Calu3 (cell line): ENCODE measurements around the gene CTNNBL1. TPM values are rescaled to one million over a fixed set of nuclear protein-coding genes. Genes with fewer than 3 reads are reported as not detected.
A peak's percentile ranks its signal among the peaks of the same experiment; 100 is the strongest.

ENCODE experiments used
- BruUV-seq: library from RNA; stranded (reverse); fragments of 400-500 nt; replicated peaks from 2 replicates; lab custom pipeline; 2021; lab: Mats Ljungman, UMichigan
- CTCF ChIA-PET: fragments of 300-600 bp; sonication (Branson Sonifier 250); formaldehyde crosslinking; loops from one replicate; lab custom pipeline; 2022; ENCODE audit warnings: antibody characterized with exemption; lab: Charles Lee
- DNase-seq: peaks from one replicate; pipeline ENCODE4 v3.0.0; 2022
- H3K27ac Mint-ChIP-seq: one replicate; pipeline ENCODE4 v1.8.0; 2022; ENCODE audit warnings: mixed read lengths; ENCODE audit not compliant: unreplicated experiment
- H3K27me3 Mint-ChIP-seq: one replicate; pipeline ENCODE4 v1.8.0; 2022; ENCODE audit warnings: mixed read lengths; ENCODE audit not compliant: unreplicated experiment
- H3K36me3 Mint-ChIP-seq: one replicate; pipeline ENCODE4 v1.8.0; 2022; ENCODE audit warnings: mild to moderate bottlenecking, moderate library complexity, mixed read lengths; ENCODE audit not compliant: insufficient read depth, unreplicated experiment
- H3K4me1 Mint-ChIP-seq: one replicate; pipeline ENCODE4 v1.8.0; 2022; ENCODE audit warnings: mild to moderate bottlenecking, low read depth, mixed read lengths; ENCODE audit not compliant: unreplicated experiment
- H3K4me3 Mint-ChIP-seq: one replicate; pipeline ENCODE4 v1.8.0; 2022; ENCODE audit warnings: mild to moderate bottlenecking, low read depth, moderate library complexity, mixed read lengths; ENCODE audit not compliant: unreplicated experiment
- H3K9me3 Mint-ChIP-seq: one replicate; pipeline ENCODE4 v1.8.0; 2022; ENCODE audit warnings: low read depth, mixed read lengths; ENCODE audit not compliant: unreplicated experiment
- CTCF ChIP-seq: fragments of 200-600 bp; IDR thresholded peaks from one replicate; pipeline ENCODE4 v1.8.0; 2022; ENCODE audit warnings: antibody characterized with exemption; ENCODE audit not compliant: unreplicated experiment
- intact Hi-C: fragments of 100-400 bp; cut with micrococcal nuclease; formaldehyde crosslinking; loops from one replicate; pipeline ENCODE4 v1.10.0; 2022; ENCODE audit not compliant: unreplicated experiment
- total RNA-seq: library from RNA; stranded (reverse); gene quantifications from 2 replicates; pipeline ENCODE4 v1.2.3, GENCODE V29; 2022

Gene CTNNBL1
- total RNA-seq, 1 experiment from 2014 or later, result 106 TPM

DNA sequence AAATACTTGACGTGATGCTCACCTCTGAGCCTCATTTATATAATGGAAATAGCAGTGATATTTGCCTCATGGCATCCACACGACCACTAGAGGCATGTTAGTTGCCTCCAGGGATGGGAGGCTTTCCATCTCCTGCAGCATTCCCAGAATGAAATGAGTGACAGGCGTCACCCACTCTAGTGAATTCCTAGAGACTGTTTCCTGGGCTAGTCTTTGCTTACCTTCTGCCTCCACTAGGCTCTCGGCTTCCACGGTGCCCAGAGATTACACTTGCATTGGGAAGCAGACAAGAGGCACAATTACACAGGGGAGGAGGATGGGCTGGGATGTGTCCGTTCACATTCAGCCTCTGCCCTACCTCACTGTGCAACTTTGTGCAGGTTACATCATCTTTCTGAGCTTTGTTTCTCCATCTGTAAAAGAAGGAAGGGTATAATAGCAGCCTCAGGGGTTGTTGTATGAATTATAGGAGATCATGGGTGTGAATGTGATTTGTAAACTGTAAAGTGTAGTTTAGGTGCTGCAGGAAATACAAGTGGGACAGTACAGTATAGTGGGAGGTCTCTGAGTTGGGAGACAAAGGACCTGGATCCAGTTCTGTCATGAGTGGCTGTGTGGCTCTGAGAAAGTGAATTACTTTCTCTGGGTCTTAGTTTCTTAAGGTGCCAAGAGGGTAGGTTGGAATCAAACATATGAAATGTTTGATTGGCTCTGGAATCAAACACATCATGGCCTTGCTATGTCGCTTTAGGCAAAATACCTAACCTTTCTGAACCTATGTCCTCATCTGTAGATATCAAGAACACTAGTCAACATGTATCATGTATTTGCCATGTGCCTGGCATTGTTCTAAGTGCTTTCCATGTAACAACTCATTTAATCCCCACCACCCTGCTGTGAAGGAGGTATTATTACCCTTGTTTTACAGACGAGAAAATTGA, 205.5 kb downstream of the CTNNBL1 start:
- BruUV-seq, result no TSS peak

GRCh38 chr20:37901240-37901639, 207.4 kb downstream of the CTNNBL1 start:
- Mint-ChIP-seq H3K27me3 (peaks cover 88% of the 10 kb centered on the region), H3K9me3 (no peaks in the 10 kb centered on the region), H3K4me1 (peaks cover 7% of the 10 kb centered on the region), H3K27ac (no peak overlapping the region), H3K4me3 (no peak overlapping the region), H3K36me3 (peaks cover 5% of the 10 kb centered on the region)
- no TSS peak for BruUV-seq
- no peak for DNase-seq
- CTCF ChIA-PET, result no interaction called here
- intact Hi-C loops, result loop anchor here (2.0 kb wide), 1 partner anchor 318 kb away; no protein-coding TSS in a partner anchor
- TF ChIP-seq CTCF, result no peak

More for the DNA sequence above, 205.5 kb downstream of the CTNNBL1 start:
- intact Hi-C loops, result loop anchor here (2.0 kb wide), 1 partner anchor 319 kb away; no protein-coding TSS in a partner anchor
- Mint-ChIP-seq H3K4me1 (peaks cover 7% of the 10 kb centered on the region), H3K36me3 (peaks cover 5% of the 10 kb centered on the region), H3K4me3 (no peak overlapping the region), H3K9me3 (no peaks in the 10 kb centered on the region), H3K27me3 (peaks cover 70% of the 10 kb centered on the region), H3K27ac (no peak overlapping the region)
- CTCF ChIA-PET, result no interaction called here
- TF ChIP-seq CTCF, result no peak
- DNase-seq, result no peak

GRCh38 chr20:37901654-37902503, 208.0 kb downstream of the CTNNBL1 start:
- H3K27me3 Mint-ChIP-seq, result peaks cover 93% of the 10 kb centered on the region
- TF ChIP-seq CTCF, result peak; percentile 46
- no TSS peak for BruUV-seq
- intact Hi-C loops, result loop anchor here (1.0 to 2.0 kb wide), 3 partner anchors 87 to 317 kb away; no protein-coding TSS in a partner anchor
- peaks cover 7% of the 10 kb centered on the region for H3K4me1 Mint-ChIP-seq
- peak; percentile 62 for DNase-seq
- peak overlapping the region; percentile 52 for H3K4me3 Mint-ChIP-seq
- peaks cover 5% of the 10 kb centered on the region for H3K36me3 Mint-ChIP-seq
- CTCF ChIA-PET, result no interaction called here
- H3K27ac Mint-ChIP-seq, result no peak overlapping the region
- no peaks in the 10 kb centered on the region for H3K9me3 Mint-ChIP-seq
